ENCODE data around the gene NCOA7.
A peak's percentile ranks its signal among the peaks of the same experiment; 100 is the strongest.

Gene NCOA7, protein sequence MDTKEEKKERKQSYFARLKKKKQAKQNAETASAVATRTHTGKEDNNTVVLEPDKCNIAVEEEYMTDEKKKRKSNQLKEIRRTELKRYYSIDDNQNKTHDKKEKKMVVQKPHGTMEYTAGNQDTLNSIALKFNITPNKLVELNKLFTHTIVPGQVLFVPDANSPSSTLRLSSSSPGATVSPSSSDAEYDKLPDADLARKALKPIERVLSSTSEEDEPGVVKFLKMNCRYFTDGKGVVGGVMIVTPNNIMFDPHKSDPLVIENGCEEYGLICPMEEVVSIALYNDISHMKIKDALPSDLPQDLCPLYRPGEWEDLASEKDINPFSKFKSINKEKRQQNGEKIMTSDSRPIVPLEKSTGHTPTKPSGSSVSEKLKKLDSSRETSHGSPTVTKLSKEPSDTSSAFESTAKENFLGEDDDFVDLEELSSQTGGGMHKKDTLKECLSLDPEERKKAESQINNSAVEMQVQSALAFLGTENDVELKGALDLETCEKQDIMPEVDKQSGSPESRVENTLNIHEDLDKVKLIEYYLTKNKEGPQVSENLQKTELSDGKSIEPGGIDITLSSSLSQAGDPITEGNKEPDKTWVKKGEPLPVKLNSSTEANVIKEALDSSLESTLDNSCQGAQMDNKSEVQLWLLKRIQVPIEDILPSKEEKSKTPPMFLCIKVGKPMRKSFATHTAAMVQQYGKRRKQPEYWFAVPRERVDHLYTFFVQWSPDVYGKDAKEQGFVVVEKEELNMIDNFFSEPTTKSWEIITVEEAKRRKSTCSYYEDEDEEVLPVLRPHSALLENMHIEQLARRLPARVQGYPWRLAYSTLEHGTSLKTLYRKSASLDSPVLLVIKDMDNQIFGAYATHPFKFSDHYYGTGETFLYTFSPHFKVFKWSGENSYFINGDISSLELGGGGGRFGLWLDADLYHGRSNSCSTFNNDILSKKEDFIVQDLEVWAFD

DNA sequence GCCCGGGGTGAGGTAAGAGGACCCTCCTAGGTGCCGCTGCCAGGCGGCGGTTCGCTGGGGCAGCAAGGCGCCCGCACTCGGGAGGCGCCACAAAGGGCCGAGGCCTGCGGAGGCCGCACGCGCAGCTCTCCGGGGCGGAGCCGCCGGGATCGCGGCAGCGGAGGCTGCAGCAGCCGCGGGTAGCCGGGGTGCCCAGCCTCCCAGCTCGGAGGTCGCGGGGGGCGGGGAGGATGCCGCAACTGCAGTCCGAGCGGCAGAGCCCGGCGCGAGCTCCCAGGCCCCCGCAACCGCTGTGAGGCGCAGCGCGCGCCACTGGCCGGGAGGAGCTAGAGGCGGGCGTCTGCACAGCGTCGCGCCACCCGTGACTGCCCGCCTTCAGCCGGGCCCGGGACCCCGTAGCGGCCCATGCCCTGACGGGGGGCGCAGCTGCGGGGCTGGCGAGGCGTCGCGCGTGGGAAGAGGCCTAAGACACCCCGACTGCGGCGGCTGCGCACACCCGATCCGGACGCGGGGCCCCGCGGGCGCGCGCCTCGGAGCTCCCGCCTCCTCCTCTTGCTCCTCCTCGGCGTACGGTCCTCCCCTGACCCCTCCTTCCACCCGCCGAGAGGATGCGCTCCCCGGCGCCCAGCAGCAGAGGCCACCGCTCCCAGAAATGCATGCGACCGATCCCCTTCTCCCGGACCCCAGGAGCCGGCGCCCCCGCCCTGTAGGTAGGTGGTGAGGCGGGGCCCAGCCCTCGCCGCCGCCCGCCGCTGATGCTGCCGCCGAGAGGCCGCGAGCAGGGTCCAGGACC is at the start of gene NCOA7:
Gene NCOA7 (plus strand): TSS at position 603 of the 793 bp plus-strand sequence. CDS start 24,395 bp downstream, outside the sequence.
- peak; percentile 71 for DNase-seq (ENCODE audit: low read depth)

DNA sequence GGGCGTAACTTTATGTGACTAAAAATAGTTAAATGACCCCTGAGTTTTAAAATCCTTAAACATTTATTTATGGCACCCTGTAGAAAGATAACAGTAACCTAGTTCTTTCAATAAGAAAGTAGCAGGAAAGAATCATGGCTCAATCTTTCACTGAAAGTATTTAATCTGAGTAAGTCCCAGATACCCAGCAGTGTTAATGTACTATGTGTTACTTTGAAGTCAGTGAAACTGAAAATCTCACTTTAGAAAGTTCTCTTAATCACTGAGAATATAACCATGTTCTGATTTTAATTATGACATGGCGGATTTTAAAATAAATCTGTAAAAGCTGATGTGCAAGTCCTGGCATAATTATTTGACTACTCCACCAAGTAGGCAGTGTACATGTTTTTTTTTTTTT is 49.4 kb upstream of the NCOA7 start:
- DNase-seq (ENCODE audit: low read depth) = no peak

DNA sequence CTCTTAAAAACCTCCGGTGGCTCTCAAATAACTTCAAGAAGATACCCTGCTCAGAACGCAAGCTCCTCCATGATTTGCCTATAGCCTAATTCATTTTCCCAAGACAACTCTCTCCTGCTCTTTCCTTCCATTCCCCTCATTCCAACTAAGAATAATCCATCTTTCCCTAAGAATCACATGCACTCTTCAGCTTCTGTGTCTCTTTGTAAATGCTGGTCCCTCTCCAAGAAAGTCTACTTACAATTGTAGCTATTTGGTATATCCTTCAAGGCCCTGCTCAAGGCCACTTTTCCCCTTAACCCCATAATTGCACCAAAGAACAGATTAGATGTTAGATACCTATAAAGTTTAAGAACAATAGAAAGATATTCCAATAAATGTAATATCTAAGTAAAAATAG is 48.7 kb upstream of the NCOA7 start:
- DNase-seq (ENCODE audit: low read depth) = no peak

DNA sequence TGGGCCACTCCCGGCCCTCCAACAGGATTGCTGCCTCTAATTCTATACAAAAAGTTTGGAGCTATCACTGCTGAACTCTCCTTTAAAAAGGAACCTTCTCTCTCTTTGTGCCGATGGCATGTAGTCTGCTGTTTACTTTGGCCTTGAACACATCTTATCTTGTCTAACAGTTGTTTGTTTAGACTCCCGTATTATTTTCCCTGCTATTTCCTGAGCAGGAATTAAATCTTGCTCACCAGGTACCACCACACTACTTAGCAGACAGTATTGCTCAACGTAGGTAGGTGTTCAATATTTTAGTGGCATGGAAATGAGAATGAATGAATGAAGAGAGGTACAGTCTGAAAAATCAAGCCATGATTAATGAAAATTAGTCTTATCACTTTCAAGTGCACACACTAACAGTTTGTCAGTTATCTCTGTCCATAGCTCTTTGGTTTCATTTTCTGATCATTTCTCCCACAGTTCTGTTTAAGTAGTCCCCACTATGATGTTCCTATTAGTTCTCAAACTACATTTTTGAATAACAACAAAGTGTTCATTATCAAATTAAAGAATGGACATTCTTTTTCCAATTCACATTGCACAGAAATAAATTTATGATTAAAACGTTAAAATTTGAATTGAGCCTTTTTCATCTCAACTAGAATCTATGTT is 48.2 kb upstream of the NCOA7 start:
- no peak for DNase-seq (ENCODE audit: low read depth)

DNA sequence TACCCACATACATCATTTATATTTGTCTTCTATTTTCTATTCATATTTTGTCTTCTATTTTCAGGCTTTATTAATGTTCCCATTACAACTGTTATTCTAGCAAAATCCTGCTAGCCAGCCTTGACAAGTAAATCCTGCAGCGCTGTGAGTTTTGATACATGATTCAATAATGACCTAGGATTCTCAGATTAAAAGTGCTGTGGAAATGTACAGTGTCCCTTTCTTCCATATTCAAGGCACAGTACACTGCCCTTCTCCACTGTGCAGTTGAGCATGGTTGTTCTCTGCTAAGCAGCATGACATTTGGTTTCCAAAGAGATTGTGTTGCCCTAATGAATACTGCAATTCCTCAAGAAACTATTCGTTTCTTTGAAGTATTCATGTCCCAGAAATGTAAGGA is 47.2 kb upstream of the NCOA7 start:
- DNase-seq (ENCODE audit: low read depth) = no peak

DNA sequence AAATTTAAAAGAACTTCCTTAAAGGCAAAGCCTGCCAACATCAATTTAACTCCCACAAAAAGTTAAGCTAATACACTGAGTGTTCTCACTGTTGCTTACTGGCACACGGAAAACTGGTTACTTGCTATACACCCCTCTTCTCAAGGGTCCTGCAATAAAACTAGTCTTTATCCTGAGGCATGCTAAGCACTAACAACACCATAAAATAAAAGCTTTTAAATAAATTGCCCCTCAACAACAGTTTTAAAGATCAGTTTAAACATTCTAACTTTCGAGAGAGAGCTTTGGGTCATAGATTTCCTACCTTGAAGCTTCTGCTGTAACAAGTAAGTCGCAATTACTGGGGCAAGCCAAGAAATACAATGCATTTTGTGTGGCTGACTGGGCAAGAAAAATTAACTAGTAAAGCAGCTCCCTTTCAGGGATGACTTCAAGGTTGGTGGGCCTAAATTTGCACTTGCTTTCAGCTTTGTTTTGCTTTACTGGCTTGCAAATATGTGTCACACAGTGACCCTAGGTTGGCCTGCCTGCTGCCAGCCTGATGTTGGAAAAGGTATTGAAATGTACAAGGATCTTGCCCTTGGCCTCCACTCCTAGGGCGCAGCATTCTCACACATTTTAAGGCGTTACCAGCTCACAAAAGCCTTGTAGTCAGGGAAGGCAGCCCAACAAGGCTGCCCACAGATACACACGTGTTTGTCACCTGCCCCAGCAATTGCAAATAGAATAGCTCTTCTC is 45.3 kb upstream of the NCOA7 start:
- no peak for DNase-seq (ENCODE audit: low read depth)

DNA sequence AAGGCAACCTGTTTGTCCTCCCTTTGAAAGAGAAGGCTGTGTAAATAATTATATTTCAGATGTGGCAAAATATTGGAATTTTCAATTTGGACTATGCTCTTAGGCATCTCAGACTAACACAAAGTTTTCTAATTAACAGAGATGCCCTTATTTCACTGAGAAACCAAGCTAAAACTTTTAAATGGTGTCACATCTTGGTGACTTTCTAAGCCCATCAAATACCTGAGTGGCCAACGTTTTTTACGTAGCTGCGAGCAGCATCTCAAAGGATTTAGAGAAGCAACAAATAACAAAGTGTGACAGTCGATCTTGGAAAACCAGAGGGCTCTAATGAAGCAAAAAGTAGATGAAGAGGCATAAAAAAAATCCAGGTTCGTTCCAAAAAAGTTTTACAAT is 44.7 kb upstream of the NCOA7 start:
- DNase-seq (ENCODE audit: low read depth) = no peak

DNA sequence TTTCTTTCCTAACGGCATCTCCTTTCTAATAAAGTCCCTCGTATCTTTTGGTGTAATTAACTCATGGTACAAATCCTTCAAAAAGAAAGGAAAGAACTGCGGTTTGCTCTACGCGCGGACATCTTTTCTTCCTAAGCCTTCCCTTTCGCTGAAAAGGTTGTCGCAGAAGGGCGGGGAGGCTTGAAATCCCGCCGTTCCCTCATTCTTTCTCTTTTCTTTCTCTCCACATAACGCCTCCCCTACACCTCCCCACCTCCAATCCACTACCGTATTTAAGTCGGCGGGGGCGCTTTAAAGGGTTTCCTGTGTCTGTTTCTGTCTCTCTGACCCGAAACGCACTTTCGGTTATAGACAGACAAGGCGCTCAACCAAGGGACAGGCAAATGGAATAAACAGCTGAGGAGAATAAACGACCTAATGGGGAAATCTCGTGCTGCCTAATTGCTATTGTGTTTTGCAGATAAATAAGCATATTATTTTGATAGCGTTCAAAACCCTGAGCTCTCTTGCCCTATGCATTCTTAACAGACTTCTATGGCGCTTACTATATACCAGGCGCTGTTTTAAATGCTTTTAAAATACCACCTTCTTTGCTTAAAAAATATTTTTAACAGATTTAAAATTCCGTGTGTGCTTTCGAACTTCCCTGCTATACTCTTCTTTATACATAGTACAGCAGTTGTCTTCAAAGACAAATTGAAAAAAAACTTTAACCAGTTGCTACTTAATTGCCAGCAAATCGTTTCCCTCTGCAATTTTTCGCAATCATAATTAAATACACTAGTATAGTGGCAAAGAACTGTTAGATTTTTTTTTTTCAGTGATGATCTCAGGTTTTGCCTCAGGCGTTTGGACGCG is 43.8 kb upstream of the NCOA7 start:
- DNase-seq (ENCODE audit: low read depth) = peak; percentile 56

DNA sequence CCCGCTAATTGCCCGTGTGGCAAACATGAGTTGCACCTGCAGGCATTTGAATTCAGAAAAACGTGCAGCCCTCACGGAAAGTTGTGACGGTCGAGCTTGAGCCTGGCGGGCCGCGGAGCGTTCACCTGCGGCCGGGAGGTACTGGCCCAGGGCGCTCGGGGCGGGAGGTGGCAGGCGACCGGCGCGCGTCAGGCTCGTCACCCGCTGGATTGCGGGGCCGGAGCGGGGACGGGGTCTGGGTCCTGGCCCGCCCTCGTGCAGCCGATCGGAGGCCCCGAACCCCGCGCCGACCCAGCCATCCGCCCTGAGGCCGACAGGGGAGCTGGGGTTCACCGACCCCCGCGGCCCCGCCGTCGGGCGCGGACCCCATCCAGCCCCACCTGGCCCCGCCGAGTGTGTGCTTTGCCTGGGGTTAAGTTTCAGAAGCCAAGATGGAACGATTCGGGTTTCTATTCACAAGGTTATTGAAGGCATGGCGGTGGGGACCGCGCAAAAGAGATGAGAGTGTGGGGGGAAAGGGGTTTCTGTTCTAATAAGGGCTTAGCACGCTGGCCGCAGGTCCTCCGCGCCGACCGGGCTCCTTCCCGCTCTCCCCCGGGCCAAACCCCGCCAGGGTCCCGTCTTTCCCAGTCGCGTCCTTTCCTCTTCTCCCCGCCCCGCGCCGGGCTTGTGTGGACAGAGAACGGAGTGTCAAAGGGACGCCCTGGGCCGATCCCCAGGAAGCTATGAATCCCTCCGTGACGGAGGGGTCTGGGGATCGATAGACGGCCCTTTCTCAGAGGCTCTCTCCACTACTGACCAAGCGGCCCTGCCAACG is 43.0 kb upstream of the NCOA7 start:
- no peak for DNase-seq (ENCODE audit: low read depth)

DNA sequence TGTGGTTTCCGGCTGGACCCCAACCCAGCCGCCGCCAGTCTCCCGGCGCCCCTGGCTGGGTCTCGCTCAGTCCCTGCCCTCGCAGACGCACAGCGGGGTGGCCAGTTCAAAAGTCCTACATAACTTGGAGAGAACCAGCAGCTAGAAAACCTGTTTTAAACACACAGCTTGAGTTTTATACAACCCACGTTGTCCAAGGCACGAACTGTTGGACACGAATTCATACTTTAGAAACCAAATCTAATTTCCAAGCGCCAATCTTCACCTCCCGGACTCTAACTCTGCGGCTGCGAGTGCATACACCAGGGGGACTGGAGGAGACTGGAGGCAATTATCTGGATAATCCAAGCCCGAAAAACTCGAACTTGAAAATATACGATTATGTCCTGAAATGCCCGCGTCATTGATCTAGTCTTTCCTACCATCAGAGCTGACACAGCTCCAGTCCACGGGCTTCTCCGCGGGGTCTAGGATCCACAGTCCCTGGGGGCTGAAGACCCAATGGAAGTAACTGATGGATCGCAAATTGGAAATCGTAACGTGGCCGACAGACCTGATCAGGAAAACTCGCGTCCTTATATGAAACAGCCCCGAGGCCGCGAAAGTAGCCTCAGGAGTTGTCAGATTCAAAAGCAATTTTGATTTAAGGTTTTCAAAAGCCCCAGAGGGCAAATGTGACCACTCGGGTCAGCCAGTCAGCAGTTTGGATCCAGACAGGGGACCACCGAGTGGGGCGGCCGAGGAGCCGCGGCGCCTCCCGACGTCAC is 42.2 kb upstream of the NCOA7 start:
- no peak for DNase-seq (ENCODE audit: low read depth)

DNA sequence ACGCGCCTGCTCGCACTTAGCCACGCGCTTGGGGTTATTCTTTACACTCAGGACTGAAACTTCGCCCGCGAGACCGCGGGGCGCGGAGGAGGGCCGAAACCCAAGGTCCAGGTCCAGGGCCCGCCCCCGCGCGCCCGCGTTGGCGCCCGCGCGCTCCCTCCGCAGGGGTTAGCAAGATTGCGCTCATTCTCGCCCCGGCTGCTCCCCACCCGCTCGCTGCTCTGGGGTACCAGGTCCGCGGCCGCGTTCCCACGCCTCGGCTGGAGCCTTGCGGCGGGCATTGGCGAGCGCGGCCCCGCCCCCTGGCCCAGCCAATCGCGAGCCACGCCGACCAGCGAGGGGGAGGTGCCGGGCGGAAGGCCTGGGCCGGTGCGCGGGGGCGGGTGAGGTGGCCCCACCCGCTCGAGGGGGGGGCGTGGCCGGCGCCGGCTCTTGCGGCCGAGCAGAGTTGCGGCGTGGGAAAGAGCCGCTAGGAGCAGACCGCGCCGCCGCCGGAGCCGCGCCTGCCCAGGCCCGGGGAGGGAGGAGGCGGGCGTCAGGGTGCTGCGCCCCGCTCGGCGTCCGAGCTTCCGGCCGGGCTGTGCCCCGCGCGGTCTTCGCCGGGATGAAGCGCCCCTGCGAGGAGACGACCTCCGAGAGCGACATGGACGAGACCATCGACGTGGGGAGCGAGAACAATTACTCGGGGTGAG is 41.4 kb upstream of the NCOA7 start, which contains the start of gene HEY2:
Gene HEY2 (plus strand): TSS at position 460 of the 692 bp plus-strand sequence. CDS start 145 bp downstream, at position 605.
- DNase-seq (ENCODE audit: low read depth) = peak; percentile 74

DNA sequence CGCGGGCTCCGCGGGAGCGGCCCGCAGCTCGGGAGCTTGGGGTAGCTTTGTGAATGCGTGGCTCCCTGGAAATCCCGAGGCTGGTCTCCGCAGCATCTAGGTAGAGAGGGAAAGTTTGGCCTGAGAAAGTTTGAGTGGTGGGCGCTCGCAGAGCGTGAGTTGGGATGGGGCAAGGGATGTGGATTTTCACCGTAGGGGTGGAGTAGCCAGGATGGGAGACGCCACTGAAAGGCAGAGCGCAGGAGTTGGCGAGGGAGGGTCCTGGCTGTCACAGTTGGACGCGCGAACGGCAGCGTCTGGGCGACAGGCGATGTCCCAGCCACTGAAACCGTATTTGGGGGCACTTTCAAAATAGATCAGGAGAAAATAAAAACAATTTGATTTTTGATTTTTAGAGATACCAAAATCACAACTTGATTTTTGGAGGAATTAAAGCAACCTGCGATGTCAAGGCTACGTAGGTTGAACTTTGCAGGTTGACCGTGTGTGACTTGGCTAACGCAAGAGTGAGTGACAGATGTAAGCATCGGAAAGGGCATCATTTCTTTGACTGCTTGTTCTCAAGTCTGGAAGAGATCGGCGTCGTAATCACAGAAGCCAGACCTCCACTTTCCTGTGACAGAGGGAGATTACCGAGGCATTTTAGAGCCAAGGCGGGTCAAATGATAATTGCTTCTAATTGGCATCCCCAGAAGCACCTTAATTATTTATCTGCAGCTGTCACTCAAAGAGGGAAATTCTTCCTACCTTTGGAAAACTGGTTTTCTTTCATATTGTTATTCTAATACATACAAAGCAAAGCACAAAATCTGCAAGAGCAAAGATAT is 40.7 kb upstream of the NCOA7 start:
- no peak for DNase-seq (ENCODE audit: low read depth)

DNA sequence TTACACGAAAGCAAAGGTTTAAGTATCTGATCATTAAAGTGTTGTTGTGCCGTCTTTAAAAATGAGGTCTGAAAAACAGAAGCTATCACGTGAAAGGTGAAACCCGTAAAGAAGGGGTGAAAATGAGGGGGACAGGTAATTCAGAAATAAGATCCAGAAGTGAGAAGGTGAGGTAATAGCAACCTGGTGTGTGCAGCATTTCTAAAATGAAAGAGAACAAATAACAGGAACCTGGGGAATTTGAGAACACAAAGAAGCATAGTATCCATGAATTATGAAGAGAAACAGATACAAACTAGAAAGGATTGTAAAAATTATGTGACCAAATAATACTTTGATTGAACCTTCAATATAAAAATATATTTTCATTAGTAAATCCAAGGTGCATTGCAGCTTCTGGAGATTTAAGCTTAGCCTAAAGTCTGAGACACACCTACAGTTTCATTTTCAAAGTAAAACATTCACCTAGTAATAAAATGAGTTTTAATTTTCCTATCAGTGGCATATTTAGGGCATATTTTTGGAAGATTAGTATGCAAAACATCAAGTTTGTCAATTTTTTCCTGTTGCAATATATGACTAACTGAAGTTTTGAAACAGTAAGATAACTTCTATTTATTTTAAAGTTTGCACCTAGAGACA is 39.9 kb upstream of the NCOA7 start:
- DNase-seq (ENCODE audit: low read depth) = no peak

DNA sequence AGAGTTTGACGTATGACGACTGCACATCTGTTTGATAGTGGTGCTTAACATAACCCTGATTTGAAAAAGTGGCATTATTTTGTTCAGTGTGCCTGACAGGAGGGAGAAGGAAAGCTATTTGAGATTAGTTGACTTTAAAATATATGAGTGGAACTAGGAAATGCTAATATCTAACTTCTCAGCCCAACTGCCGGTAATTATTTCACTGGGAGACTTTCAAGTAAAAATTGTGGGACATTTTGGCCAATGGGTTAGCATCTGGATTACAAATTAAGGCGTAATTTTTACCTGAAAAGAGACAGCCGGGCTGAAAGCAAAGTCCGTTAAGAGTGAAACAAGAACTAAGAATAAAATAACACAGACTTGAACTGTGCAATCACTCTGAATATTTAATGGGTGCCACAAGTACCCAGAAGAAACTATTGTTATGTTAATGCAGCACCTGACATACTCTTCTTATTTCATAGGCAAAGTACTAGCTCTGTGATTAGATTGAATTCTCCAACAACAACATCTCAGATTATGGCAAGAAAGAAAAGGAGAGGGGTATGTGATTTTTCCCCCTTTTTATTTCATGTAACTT is 39.3 kb upstream of the NCOA7 start:
- no peak for DNase-seq (ENCODE audit: low read depth)

DNA sequence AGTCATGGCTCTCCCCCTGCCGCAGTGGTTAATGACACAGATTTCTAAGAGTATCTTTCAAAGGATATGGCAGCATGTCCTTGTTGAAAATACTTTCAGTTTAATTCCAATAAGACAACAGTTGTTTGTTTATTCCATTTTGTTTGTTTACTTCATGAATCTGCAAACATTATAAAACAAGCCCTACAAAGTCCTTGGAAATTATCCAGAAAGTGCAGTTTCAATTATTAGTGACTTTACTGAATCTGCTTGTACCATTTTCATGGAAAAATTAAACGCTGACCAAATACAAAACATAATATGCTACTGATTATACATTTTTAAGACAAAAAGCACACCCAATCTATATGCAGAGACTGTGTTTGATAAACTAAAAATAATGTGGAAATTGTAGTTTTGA is 38.0 kb upstream of the NCOA7 start:
- no peak for DNase-seq (ENCODE audit: low read depth)

Measured in activated T-cell treated with anti-CD3 and anti-CD28 coated beads for 24 hours (primary cell).